H9 (cell line): Measurements from ENCODE around the gene KDM4F. TPM values are rescaled to one million over a fixed set of nuclear protein-coding genes. Genes with fewer than 3 reads are reported as not detected.

Experiments used
- DNase-seq: peaks from one replicate; pipeline ENCODE4 v3.0.0-alpha.2; 2017
- H2AFZ ChIP-seq: one replicate; pipeline ENCODE4 v1.6.1; 2013; ENCODE audit warnings: mild to moderate bottlenecking, low read length, control low read depth, moderate library complexity
- H2AK5ac ChIP-seq: 2 replicates; pipeline ENCODE4 v1.6.1; 2013; ENCODE audit warnings: low read length, control low read depth, mixed read lengths; ENCODE audit not compliant: insufficient read length
- H2BK120ac ChIP-seq: one replicate; pipeline ENCODE4 v1.6.1; 2013; ENCODE audit warnings: low read depth, mild to moderate bottlenecking, low read length, control low read depth, inconsistent platforms; ENCODE audit not compliant: poor library complexity, severe bottlenecking
- H2BK12ac ChIP-seq: 2 replicates; pipeline ENCODE4 v1.6.1; 2013; ENCODE audit warnings: low read length, control low read depth, mixed read lengths, low read depth; ENCODE audit not compliant: insufficient read length
- H2BK15ac ChIP-seq: 2 replicates; pipeline ENCODE4 v1.6.1; 2013; ENCODE audit warnings: low read depth, low read length, control low read depth
- H2BK20ac ChIP-seq: one replicate; pipeline ENCODE4 v1.6.1; 2013; ENCODE audit warnings: low read depth, mild to moderate bottlenecking, low read length, control low read depth, inconsistent platforms; ENCODE audit not compliant: poor library complexity, severe bottlenecking
- H2BK5ac ChIP-seq: 2 replicates; pipeline ENCODE4 v1.6.1; 2013; ENCODE audit warnings: low read length, control low read depth, mixed read lengths; ENCODE audit not compliant: insufficient read length
- H3K14ac ChIP-seq: 2 replicates; pipeline ENCODE4 v1.6.1; 2013; ENCODE audit warnings: low read length, control low read depth; ENCODE audit not compliant: insufficient read depth
- H3K18ac ChIP-seq: 2 replicates; pipeline ENCODE4 v1.6.1; 2013; ENCODE audit warnings: low read depth, mild to moderate bottlenecking, mixed read lengths, low read length, control low read depth; ENCODE audit not compliant: insufficient read length
- H3K23ac ChIP-seq: 2 replicates; pipeline ENCODE4 v1.6.1; 2013; ENCODE audit warnings: low read length, control low read depth, mixed read lengths, low read depth; ENCODE audit not compliant: insufficient read length
- H3K23me2 ChIP-seq: 2 replicates; pipeline ENCODE4 v1.6.1; 2013; ENCODE audit warnings: low read depth, mild to moderate bottlenecking, mixed read lengths, low read length, control low read depth; ENCODE audit not compliant: insufficient read length, poor library complexity, severe bottlenecking
- H3K27ac ChIP-seq: 2 replicates; pipeline ENCODE4 v1.5.1; 2013; ENCODE audit warnings: low read length, control low read depth, mixed read lengths, low read depth; ENCODE audit not compliant: insufficient read length
- H3K27me3 ChIP-seq: 2 replicates; pipeline ENCODE4 v1.6.1; 2013; ENCODE audit warnings: low read length, control low read depth, inconsistent platforms; ENCODE audit not compliant: insufficient read depth
- H3K4ac ChIP-seq: 2 replicates; pipeline ENCODE4 v1.6.1; 2013; ENCODE audit warnings: low read depth, mild to moderate bottlenecking, control low read depth, inconsistent platforms, low read length, moderate library complexity
- H3K4me1 ChIP-seq: 2 replicates; pipeline ENCODE4 v1.6.1; 2013; ENCODE audit warnings: low read length, control low read depth, inconsistent platforms; ENCODE audit not compliant: insufficient read depth
- H3K4me2 ChIP-seq: 2 replicates; pipeline ENCODE4 v1.6.1; 2013; ENCODE audit warnings: low read length, control low read depth, mixed read lengths; ENCODE audit not compliant: insufficient read length, insufficient read depth
- H3K56ac ChIP-seq: 2 replicates; pipeline ENCODE4 v1.6.1; 2013; ENCODE audit warnings: low read depth, mild to moderate bottlenecking, mixed read lengths, low read length, control low read depth; ENCODE audit not compliant: insufficient read length
- H3K79me1 ChIP-seq: 2 replicates; pipeline ENCODE4 v1.6.1; 2013; ENCODE audit warnings: low read depth, mild to moderate bottlenecking, moderate library complexity, low read length, control low read depth, inconsistent platforms; ENCODE audit not compliant: insufficient read depth, poor library complexity, severe bottlenecking
- H3K79me2 ChIP-seq: 2 replicates; pipeline ENCODE4 v1.6.1; 2013; ENCODE audit warnings: low read length, control low read depth, inconsistent platforms; ENCODE audit not compliant: insufficient read depth
- H3K9ac ChIP-seq: 2 replicates; pipeline ENCODE4 v1.6.1; 2013; ENCODE audit warnings: low read length, control low read depth, mixed read lengths; ENCODE audit not compliant: insufficient read length; ENCODE audit errors: extremely low read depth
- H3K9me3 ChIP-seq: one replicate; pipeline ENCODE4 v1.6.1; 2013; ENCODE audit warnings: low read depth, low read length, inconsistent platforms; ENCODE audit not compliant: control insufficient read depth
- H3T11ph ChIP-seq: one replicate; pipeline ENCODE4 v1.6.1; 2013; ENCODE audit warnings: mild to moderate bottlenecking, low read length, control low read depth, inconsistent platforms
- H4K20me1 ChIP-seq: one replicate; pipeline ENCODE4 v1.6.1; 2013; ENCODE audit not compliant: control insufficient read depth, insufficient read length, insufficient read depth
- H4K5ac ChIP-seq: 2 replicates; pipeline ENCODE4 v1.6.1; 2013; ENCODE audit warnings: low read depth, mild to moderate bottlenecking, mixed read lengths, low read length, control low read depth; ENCODE audit not compliant: insufficient read length
- H4K8ac ChIP-seq: replicated peaks from 2 replicates; pipeline ENCODE4 v1.6.1; 2013; ENCODE audit warnings: low read length, control low read depth, mixed read lengths, low read depth; ENCODE audit not compliant: insufficient read length
- H4K91ac ChIP-seq: 2 replicates; pipeline ENCODE4 v1.6.1; 2013; ENCODE audit warnings: low read depth, mild to moderate bottlenecking, moderate library complexity, mixed read lengths, low read length, control low read depth; ENCODE audit not compliant: insufficient read length
- H3K27ac Mint-ChIP-seq, 3 experiments: 2 replicates in 2 of 3; 3 replicates in 1 of 3; pipeline ENCODE4 v1.8.0; 2020 to 2021; ENCODE audit warnings: mixed read lengths in 3 of 3, mild to moderate bottlenecking in 1 of 3, moderate library complexity in 1 of 3
- H3K27me3 Mint-ChIP-seq: 2 replicates; pipeline ENCODE4 v1.8.0; 2021; ENCODE audit warnings: low read depth, mild to moderate bottlenecking, moderate library complexity, mixed read lengths
- H3K36me3 Mint-ChIP-seq, 3 experiments: 2 replicates in 2 of 3; 3 replicates in 1 of 3; pipeline ENCODE4 v1.8.0; 2020 to 2021; ENCODE audit warnings: low read depth in 3 of 3, mixed read lengths in 3 of 3; ENCODE audit not compliant: insufficient read depth in 1 of 3
- H3K4me1 Mint-ChIP-seq, 2 experiments: 2 replicates each; pipeline ENCODE4 v1.8.0; 2020; ENCODE audit warnings: mixed read lengths in 2 of 2
- H3K4me3 Mint-ChIP-seq, 2 experiments: 2 replicates in 1 of 2; 3 replicates in 1 of 2; pipeline ENCODE4 v1.8.0; 2020 to 2021; ENCODE audit warnings: mild to moderate bottlenecking in 2 of 2, mixed read lengths in 2 of 2, moderate library complexity in 1 of 2
- H3K9me3 Mint-ChIP-seq, 2 experiments: 2 replicates in 1 of 2; 3 replicates in 1 of 2; pipeline ENCODE4 v1.8.0; 2020; ENCODE audit warnings: mild to moderate bottlenecking in 2 of 2, mixed read lengths in 2 of 2, moderate library complexity in 1 of 2
- CTCF ChIP-seq: fragments of 200-600 bp; sonication (generic); conservative IDR thresholded peaks from 3 replicates; pipeline ENCODE4 v1.8.0; 2021; ENCODE audit warnings: antibody characterized with exemption, mild to moderate bottlenecking
- whole genome bisulfite sequencing: extraction: QIAGEN DNeasy Blood & Tissue Kit; methylation state at CpG from one replicate; pipeline ENCODE4 v1.1.7; 2013; ENCODE audit warnings: missing lambda C conversion rate, low lambda C conversion rate, mixed read lengths; ENCODE audit not compliant: insufficient read length; ENCODE audit errors: extremely low coverage; 5-methylcytosine and 5-hydroxymethylcytosine counted together
- total RNA-seq: library from RNA; stranded (reverse); gene quantifications from 2 replicates; pipeline ENCODE4 v1.2.1, GENCODE V29; 2021

The KDM4F gene
- total RNA-seq, 1 experiment from 2014 or later: not detected

- Histone ChIP-seq H3K9me3 (no peaks in the 10 kb centered on the region), H3K4me2 (no peak overlapping the region), H4K5ac (no peak overlapping the region), H4K20me1 (no peaks in the 10 kb centered on the region), H3K27me3 (no peaks in the 10 kb centered on the region), H3T11ph (no peak overlapping the region), H4K91ac (no peak overlapping the region), H3K27ac (no peak overlapping the region), H3K79me1 (no peaks in the 10 kb centered on the region), H3K23ac (no peak overlapping the region), H3K79me2 (no peaks in the 10 kb centered on the region), H2BK12ac (no peak overlapping the region), H3K18ac (no peak overlapping the region), H2BK5ac (no peak overlapping the region), H2BK15ac (no peak overlapping the region), H3K23me2 (no peaks in the 10 kb centered on the region), H2BK20ac (no peak overlapping the region), H3K56ac (no peak overlapping the region), H2BK120ac (no peak overlapping the region), H3K4me1 (no peaks in the 10 kb centered on the region), H2AFZ (no peak overlapping the region), H4K8ac (no peak overlapping the region), H3K4ac (no peak overlapping the region), H3K9ac (no peak overlapping the region), H2AK5ac (no peak overlapping the region), H3K14ac (no peak overlapping the region)
- TF ChIP-seq CTCF: no peak
- Mint-ChIP-seq H3K27ac (no peak overlapping the region), H3K4me1 (no peaks in the 10 kb centered on the region), H3K9me3 (no peaks in the 10 kb centered on the region), H3K4me3 (no peak overlapping the region), H3K36me3 (no peaks in the 10 kb centered on the region), H3K27me3 (peaks cover 36% of the 10 kb centered on the region)
- DNase-seq: no peak
- WGBS: no CpG with 5 or more reads among the region's 2 CpGs
Observed at GRCh38 chr11:95054356-95054755, 5.1 kb downstream of the KDM4F start.
